HEK293 (cell line): Measurements from ENCODE around the gene TEX261.

Experiments
- CTCF ChIP-seq: fragments of 450-650 bp; formaldehyde crosslinking; IDR thresholded peaks from 2 replicates; pipeline ENCODE4 v1.5.1; 2016; ENCODE audit warnings: missing biosample characterization, missing genetic modification characterization
- HIC1 ChIP-seq: fragments of 450-650 bp; formaldehyde crosslinking; IDR thresholded peaks from 2 replicates; pipeline ENCODE4 v1.5.1; 2016; ENCODE audit warnings: missing biosample characterization, missing genetic modification characterization
- TCF7L2 ChIP-seq: IDR thresholded peaks from 2 replicates; pipeline ENCODE4 v1.6.1; 2011; ENCODE audit warnings: low read depth, mild to moderate bottlenecking, inconsistent platforms, low read length, moderate library complexity, borderline replicate concordance
- ZBTB7A ChIP-seq: fragments of 450-650 bp; formaldehyde crosslinking; IDR thresholded peaks from 2 replicates; pipeline ENCODE4 v1.5.1; 2016; ENCODE audit warnings: low read depth, missing biosample characterization, missing genetic modification characterization
- ZNF148 ChIP-seq: fragments of 450-650 bp; formaldehyde crosslinking; IDR thresholded peaks from 2 replicates; pipeline ENCODE4 v1.5.0; 2017; ENCODE audit warnings: missing biosample characterization, missing genetic modification characterization, borderline replicate concordance
- ZNF335 ChIP-seq: fragments of 450-650 bp; formaldehyde crosslinking; conservative IDR thresholded peaks from 2 replicates; pipeline ENCODE4 v1.5.1; 2016; ENCODE audit warnings: missing biosample characterization, missing genetic modification characterization
- ZNF433 ChIP-seq: fragments of 450-650 bp; formaldehyde crosslinking; IDR thresholded peaks from 2 replicates; pipeline ENCODE4 v1.5.1; 2016; ENCODE audit warnings: missing biosample characterization, missing genetic modification characterization, low read depth
- ZNF544 ChIP-seq: fragments of 450-650 bp; formaldehyde crosslinking; IDR thresholded peaks from 2 replicates; pipeline ENCODE4 v1.5.0; 2017; ENCODE audit warnings: missing biosample characterization, missing genetic modification characterization
- ZNF560 ChIP-seq: fragments of 450-650 bp; formaldehyde crosslinking; IDR thresholded peaks from 2 replicates; pipeline ENCODE4 v1.5.1; 2017; ENCODE audit warnings: missing biosample characterization, missing genetic modification characterization, borderline replicate concordance

- TF ChIP-seq ZNF560 (tag by site-specific recombination) (no peak), TCF7L2 (no peak), CTCF (tag by site-specific recombination) (no peak), ZNF433 (no peak), HIC1 (tag by site-specific recombination) (no peak), ZBTB7A (tag by site-specific recombination) (no peak), ZNF148 (tag by site-specific recombination) (no peak), ZNF544 (no peak), ZNF335 (tag by site-specific recombination) (no peak)
Observed at GRCh38 chr2:71005271-71006202, 10.9 kb upstream of the TEX261 start.
